Retina (tissue), 1 donor: Measurements from ENCODE around the gene ATG4D.
"Not testable (repeated sequence)": the region's sequence is repeated elsewhere in the genome, so short reads cannot be mapped to it uniquely, and the experiment has no call there.

Experiments used
- DNase-seq: peaks from one replicate; pipeline ENCODE4 v3.0.0-alpha.2; 2016

Gene ATG4D

GRCh38 chr19:10520652-10521318 lies 22.9 kb upstream of the ATG4D start:
- DNase-seq, result no peak

GRCh38 chr19:10521461-10522171 lies 22.1 kb upstream of the ATG4D start:
- no peak for DNase-seq

DNA sequence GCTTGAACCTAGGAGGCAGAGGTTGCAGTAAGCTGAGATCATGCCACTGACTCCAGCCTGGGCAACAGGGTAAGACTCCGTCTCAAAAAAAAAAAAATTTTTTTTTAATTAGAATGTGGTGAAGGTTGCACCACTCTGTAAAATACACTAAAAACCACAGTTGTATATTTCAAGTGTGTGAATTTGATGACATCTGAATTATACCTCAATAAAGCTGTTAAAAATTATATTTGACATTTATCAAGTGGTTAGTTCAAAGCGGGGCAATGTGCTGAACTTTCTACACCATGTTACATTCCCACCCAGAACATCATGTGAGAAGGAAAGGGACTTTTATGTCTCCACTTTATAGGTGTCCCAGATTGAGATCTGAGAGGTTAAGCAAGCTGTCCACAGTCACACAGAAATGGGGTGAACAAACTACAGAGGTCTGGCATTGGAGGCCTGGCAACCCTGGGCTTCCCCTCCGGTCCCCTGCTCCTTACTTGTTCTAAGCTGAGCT lies 20.5 kb upstream of the ATG4D start:
- no peak for DNase-seq

DNA sequence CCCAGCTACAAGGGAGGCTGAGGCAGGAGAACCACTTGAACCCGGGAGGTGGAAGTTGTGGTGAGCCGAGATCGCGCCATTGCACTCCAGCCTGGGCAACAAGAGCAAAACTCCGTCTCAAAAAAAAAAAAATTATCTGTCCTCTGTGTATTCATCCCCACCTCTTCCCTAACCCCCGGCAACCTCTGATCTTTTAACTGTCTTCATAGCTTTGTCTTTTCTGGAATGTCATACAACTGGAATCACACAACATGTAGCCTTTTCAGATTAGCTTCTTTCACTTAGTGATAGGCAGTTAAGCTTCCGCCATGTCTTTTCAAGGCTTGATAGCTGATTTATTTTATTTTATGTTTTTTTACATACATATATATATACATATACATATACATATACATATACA lies 18.1 kb upstream of the ATG4D start:
- DNase-seq, result no peak

GRCh38 chr19:10526887-10527286 lies 16.8 kb upstream of the ATG4D start:
- not testable (repeated sequence) for DNase-seq

DNA sequence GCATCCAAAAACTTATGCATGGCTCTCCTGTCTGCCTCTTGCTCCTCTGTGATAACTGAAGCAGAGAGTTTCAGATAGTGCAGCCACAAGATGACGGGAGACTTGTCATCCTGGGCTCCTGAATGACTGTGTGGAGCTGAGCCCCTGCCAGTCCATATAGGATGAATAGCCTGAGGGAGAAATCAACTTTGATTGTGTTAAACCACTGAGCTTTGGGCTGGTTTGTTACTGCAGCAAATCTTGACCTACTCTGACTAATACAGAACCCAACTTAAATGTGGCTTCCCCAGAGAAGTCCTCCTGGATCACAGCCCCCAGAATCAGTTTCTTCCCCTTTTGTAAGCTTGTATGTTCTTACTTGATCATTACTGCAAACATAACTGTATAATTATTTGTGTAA lies 11.2 kb upstream of the ATG4D start:
- no peak for DNase-seq

- no peak for DNase-seq
Observed at GRCh38 chr19:10533646-10534386, 9.9 kb upstream of the ATG4D start.

DNA sequence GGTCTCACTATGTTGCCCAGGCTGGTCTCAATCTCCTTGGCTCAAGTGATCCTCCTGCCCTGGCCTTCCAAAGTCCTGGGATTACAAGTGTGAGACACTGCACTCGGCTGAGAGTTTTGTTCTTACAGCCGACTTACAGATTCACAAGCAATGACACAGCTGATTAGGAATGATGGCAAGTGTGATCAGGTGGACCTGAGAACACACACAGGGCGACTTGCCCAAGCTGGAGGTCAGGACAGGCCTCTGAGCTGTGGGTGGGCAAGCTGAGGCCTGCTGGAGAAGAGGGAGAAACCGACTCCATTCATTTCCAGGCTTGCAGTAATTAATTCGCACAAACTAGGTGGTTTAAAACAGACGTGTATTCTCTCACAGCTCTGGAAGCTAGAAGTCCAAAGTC lies 8.1 kb upstream of the ATG4D start:
- no peak for DNase-seq

DNA sequence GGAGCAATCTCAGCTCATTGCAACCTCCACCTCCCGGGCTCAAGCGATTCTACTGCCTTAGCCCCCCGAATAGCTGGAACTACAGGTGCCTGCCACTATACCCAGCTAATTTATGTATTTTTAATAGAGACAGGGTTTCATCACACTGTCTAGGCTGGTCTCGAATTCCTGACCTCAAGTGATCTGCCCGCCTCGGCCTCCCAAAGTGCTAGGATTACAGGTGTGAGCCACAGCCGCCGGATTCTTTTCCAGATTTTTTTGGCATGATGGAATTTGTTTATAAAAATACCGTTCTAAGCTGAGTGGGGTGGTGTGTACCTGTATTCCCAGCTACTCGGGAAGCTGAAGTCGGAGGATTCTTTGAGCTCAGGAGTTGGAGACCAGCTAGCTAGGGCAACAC lies 6.0 kb upstream of the ATG4D start:
- no peak for DNase-seq

GRCh38 chr19:10538204-10538983 lies 5.3 kb upstream of the ATG4D start:
- no peak for DNase-seq

DNA sequence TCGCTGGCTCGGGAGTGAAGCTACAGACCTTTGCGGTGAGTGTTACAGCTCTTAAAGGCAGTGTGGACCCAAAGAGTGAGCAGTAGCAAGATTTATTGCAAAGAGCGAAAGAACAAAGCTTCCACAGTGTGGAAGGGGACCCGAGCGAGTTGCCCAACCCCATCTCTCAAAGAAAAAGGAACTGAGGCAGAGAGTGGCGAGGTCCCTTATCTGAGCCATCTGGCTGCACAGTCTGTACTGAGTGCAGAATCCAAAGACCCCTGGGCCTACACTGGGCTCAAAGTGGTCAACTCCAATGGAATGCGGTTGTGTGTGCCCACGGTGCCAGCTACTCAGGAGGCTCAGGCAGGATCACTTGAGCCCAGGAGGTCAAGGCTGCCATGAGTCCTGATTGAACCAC lies 4.7 kb upstream of the ATG4D start:
- not testable (repeated sequence) for DNase-seq

DNA sequence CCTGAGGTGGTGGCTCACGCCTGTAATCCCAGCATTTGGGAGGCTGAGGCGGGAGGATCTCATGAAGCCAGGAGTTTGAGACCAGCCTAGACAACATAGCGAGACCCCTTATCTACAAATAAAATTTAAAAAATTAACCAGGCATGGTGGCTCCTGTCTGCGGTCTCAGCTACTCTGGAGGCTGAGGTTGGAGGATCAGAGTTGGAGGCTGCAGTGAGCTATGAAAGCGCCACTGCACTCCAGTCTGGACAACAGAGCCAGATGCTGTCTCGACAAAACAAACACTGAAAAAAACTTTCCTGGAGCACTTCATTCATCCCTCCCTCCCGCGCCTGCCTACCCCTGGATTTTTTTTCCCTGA lies 665 bp upstream of the ATG4D start:
- no peak for DNase-seq

DNA sequence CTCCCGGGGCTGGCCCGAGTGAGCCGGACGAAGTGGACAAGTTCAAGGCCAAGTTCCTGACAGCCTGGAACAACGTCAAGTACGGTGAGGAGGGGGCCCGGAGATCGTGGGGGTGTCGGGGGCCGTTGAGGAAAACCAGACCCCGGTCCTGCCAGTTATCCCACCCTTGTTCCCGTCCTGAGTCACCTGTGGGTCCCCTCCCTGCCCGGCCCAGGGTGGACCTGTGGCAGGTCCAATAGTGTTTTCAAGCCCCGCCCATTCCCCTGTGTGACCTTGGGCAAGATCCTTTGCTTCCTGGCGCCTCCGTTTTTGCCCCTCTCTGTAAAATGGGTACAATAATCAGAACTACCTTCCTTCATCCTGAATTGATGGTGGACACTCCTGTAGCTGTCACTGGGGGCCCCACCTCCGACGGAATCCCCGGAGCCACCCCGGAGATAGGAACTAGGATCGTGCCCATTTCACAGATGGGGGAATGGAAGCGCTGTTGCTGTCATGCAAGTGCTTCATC lies 593 bp downstream of the ATG4D start:
- no peak for DNase-seq

DNA sequence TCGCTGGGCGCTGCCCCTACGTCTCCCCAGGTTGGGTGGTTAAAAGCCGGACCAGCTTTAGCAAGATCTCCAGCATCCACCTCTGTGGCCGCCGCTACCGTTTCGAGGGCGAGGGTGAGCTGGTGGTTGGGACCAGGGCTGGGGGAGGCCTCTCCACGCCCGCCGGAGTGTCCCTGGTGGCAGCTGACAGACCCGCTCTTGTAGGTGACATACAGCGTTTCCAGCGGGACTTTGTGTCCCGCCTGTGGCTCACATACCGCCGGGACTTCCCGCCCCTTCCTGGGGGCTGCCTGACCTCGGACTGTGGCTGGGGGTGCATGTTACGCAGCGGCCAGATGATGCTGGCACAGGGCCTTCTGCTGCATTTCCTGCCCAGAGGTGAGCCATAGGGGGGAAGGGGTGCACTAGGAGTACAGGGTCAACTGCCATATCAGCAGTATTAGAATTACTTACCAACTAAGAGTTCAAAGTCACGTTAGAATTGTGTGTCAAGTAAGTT lies 1.1 kb downstream of the ATG4D start:
- no peak for DNase-seq

GRCh38 chr19:10546817-10547216 lies 3.1 kb downstream of the ATG4D start:
- DNase-seq, result no peak

DNA sequence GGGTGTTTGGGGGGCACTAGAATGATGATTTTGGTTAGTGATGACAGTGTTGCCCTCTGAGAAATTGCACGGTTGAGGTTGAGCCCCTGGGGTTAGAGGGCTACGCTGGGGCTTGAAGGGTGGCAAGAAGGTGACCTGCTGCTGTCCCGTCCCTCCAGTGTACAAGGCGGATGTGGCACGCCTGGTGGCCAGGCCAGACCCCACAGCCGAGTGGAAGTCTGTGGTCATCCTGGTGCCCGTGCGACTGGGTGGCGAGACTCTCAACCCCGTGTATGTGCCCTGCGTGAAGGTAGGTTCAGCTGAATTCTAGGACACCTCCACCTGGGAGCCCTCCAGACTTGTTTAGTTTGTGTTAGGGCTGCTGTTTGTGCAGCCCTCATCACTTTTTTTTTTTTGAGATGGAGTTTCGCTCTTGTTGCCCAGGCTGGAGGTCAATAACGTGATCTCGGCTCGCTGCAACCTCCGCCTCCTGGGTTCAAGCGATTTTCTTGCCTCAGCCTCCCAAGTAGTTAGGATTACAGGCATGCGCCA lies 5.1 kb downstream of the ATG4D start:
- no peak for DNase-seq

- DNase-seq, result no peak
Observed at GRCh38 chr19:10549733-10550132, 6.0 kb downstream of the ATG4D start.

- no peak for DNase-seq
Observed at GRCh38 chr19:10550336-10550735, 6.6 kb downstream of the ATG4D start.

GRCh38 chr19:10551006-10551405 lies 7.3 kb downstream of the ATG4D start:
- not testable (repeated sequence) for DNase-seq

- no peak for DNase-seq
Observed at GRCh38 chr19:10551698-10552301, 8.1 kb downstream of the ATG4D start.

GRCh38 chr19:10552510-10553053 lies 8.9 kb downstream of the ATG4D start:
- DNase-seq, result no peak
